ENCODE measurements around the gene LRRC10B. TPM values are rescaled to one million over a fixed set of nuclear protein-coding genes. Genes with fewer than 3 reads are reported as not detected.
A peak's percentile ranks its signal among the peaks of the same experiment; 100 is the strongest.

Gene LRRC10B
- total and polyA plus RNA-seq, 5 donors from 2014 or later: not detected

- no peak overlapping the region for H3K27ac ChIP-seq (ENCODE audit: insufficient read depth, low read length, poor library complexity, severe bottlenecking)
- H3K36me3 ChIP-seq (ENCODE audit: control insufficient read depth, insufficient read depth, low read length): no peaks in the 10 kb centered on the region
- no peaks in the 10 kb centered on the region for H3K9me3 ChIP-seq (ENCODE audit: control insufficient read depth in 2 of 2, low read length in 2 of 2)
- H3K4me1 ChIP-seq (ENCODE audit: control insufficient read depth, insufficient read depth, low read length, poor library complexity, severe bottlenecking): peaks cover 10% of the 10 kb centered on the region
- DNase-seq (no peak), ATAC-seq (ENCODE audit: low read depth in 2 of 2) (no peak)
- no peak overlapping the region for H3K27ac Mint-ChIP-seq
- H3K27me3 Mint-ChIP-seq: peaks cover 46% of the 10 kb centered on the region
- peaks cover 0 to 10% (median 1%) of the 10 kb centered on the region in 4 donors for H3K4me1 Mint-ChIP-seq
- H3K36me3 Mint-ChIP-seq: no peaks in the 10 kb centered on the region
- H3K4me3 ChIP-seq (ENCODE audit: low read depth, low read length): no peak overlapping the region
- no peak overlapping the region for H3K4me3 Mint-ChIP-seq
- peaks cover 0 to 2% (median 0%) of the 10 kb centered on the region in 7 donors for H3K9me3 Mint-ChIP-seq
- peaks cover 5% of the 10 kb centered on the region for H3K27me3 ChIP-seq (ENCODE audit: control insufficient read depth, insufficient read depth, low read length)
These were observed 3.4 kb upstream of the LRRC10B start for GRCh38 chr11:61505106-61505505.

DNA sequence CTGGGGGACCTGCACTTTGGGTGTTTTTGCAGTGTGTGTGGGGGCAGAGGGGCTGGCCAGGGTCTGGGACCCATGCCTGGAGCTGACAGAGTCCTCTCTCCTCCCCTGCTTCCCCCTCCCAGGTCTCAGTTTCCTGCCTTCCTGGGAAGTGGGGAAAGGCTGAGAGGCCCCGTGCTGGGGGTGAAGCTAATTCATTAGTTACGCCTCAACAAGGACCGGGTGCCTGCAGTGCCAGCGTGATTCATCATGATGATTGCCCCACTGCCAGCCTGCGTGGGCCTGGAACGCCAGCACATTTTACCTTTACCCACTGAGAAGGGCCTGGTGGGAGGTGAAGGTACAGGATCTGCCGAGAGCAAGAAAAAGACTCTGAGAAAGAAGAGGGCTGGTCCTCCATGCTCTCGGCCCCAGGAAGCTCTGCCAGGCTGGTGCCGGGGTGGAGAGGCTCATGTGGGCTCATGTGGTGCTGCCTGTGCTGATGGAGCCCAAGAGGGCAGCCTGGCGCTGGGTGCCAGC, 2.9 kb upstream of the LRRC10B start:
- no peaks in the 10 kb centered on the region for H3K36me3 Mint-ChIP-seq
- Histone ChIP-seq H3K4me3 (ENCODE audit: low read depth, low read length) (no peak overlapping the region), H3K36me3 (ENCODE audit: control insufficient read depth, insufficient read depth, low read length) (no peaks in the 10 kb centered on the region), H3K9me3 (ENCODE audit: control insufficient read depth in 2 of 2, low read length in 2 of 2) (no peaks in the 10 kb centered on the region), H3K27me3 (ENCODE audit: control insufficient read depth, insufficient read depth, low read length) (peaks cover 5% of the 10 kb centered on the region), H3K4me1 (ENCODE audit: control insufficient read depth, insufficient read depth, low read length, poor library complexity, severe bottlenecking) (peaks cover 10% of the 10 kb centered on the region), H3K27ac (ENCODE audit: insufficient read depth, low read length, poor library complexity, severe bottlenecking) (no peak overlapping the region)
- DNase-seq: no peak
- peaks cover 0 to 2% (median 0%) of the 10 kb centered on the region in 7 donors for H3K9me3 Mint-ChIP-seq
- H3K27ac Mint-ChIP-seq: no peak overlapping the region
- H3K4me3 Mint-ChIP-seq: no peak overlapping the region
- no peak for ATAC-seq (ENCODE audit: low read depth in 2 of 2)
- H3K4me1 Mint-ChIP-seq: peaks cover 0 to 10% (median 1%) of the 10 kb centered on the region in 4 donors
- peaks cover 46% of the 10 kb centered on the region for H3K27me3 Mint-ChIP-seq

GRCh38 chr11:61507012-61507768, 1.4 kb upstream of the LRRC10B start:
- ATAC-seq (ENCODE audit: low read depth in 2 of 2): no peak
- no peak overlapping the region for H3K4me3 Mint-ChIP-seq
- Histone ChIP-seq H3K27ac (ENCODE audit: insufficient read depth, low read length, poor library complexity, severe bottlenecking) (no peak overlapping the region), H3K4me3 (ENCODE audit: low read depth, low read length) (no peak overlapping the region), H3K27me3 (ENCODE audit: control insufficient read depth, insufficient read depth, low read length) (peaks cover 5% of the 10 kb centered on the region), H3K9me3 (ENCODE audit: control insufficient read depth in 2 of 2, low read length in 2 of 2) (no peaks in the 10 kb centered on the region), H3K4me1 (ENCODE audit: control insufficient read depth, insufficient read depth, low read length, poor library complexity, severe bottlenecking) (peaks cover 10% of the 10 kb centered on the region), H3K36me3 (ENCODE audit: control insufficient read depth, insufficient read depth, low read length) (no peaks in the 10 kb centered on the region)
- H3K4me1 Mint-ChIP-seq: peaks cover 0 to 14% (median 1%) of the 10 kb centered on the region in 4 donors
- no peak for DNase-seq
- H3K27me3 Mint-ChIP-seq: peaks cover 50% of the 10 kb centered on the region
- H3K27ac Mint-ChIP-seq: no peak overlapping the region
- peaks cover 0 to 2% (median 0%) of the 10 kb centered on the region in 7 donors for H3K9me3 Mint-ChIP-seq
- no peaks in the 10 kb centered on the region for H3K36me3 Mint-ChIP-seq

DNA sequence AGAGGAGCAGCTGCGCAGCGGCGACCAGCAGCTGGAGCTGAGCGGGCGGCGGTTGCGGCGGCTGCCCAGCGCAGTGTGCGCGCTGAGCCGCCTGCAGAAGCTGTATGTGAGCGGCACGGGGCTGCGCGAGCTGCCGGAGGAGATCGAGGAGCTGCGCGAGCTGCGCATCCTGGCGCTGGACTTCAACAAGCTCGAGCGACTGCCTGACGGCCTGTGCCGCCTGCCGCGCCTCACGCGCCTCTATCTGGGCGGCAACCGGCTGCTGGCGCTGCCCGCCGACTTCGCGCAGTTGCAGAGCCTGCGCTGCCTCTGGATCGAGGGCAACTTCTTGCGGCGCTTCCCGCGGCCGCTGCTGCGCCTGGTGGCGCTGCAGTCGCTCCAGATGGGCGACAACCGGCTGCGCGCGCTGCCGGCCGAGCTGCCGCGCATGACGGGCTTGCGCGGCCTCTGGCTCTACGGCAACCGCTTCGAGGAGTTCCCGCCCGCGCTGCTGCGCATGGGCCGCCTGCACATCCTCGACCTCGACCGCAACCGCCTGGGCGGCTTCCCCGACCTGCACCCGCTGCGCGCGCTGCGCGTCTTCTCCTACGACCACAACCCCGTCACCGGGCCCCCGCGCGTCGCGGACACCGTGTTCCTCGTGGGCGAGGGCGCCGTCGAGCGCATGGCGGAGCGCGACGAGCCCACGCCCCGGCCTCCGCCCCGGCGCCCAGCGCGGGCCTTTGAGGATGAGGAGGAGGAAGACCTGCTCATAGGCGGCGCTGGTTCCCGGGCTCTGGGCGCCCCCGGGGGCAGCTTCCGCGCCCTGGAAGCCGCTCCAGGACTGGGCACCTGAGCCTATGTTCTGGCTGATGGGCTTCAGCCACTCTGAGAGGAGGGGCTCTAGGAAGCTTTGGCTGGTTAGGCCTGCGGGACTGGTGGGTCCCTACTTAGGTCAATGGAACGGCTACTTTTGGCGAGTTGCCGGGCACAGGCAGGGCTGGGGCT, 787 bp downstream of the LRRC10B start:
- peak; percentile 61 for ATAC-seq (ENCODE audit: low read depth in 2 of 2)
- Mint-ChIP-seq H3K27me3 (peaks cover 55% of the 10 kb centered on the region), H3K4me1 (peaks cover 0 to 14% (median 1%) of the 10 kb centered on the region in 4 donors), H3K4me3 (peak overlapping the region in 2 of 4 donors; percentile 15 to 65), H3K36me3 (no peaks in the 10 kb centered on the region), H3K27ac (no peak overlapping the region), H3K9me3 (peaks cover 0 to 2% (median 0%) of the 10 kb centered on the region in 7 donors)
- Histone ChIP-seq H3K27me3 (ENCODE audit: control insufficient read depth, insufficient read depth, low read length) (peaks cover 5% of the 10 kb centered on the region), H3K9me3 (ENCODE audit: control insufficient read depth in 2 of 2, low read length in 2 of 2) (no peaks in the 10 kb centered on the region), H3K4me1 (ENCODE audit: control insufficient read depth, insufficient read depth, low read length, poor library complexity, severe bottlenecking) (peaks cover 10% of the 10 kb centered on the region), H3K27ac (ENCODE audit: insufficient read depth, low read length, poor library complexity, severe bottlenecking) (no peak overlapping the region), H3K4me3 (ENCODE audit: low read depth, low read length) (no peak overlapping the region), H3K36me3 (ENCODE audit: control insufficient read depth, insufficient read depth, low read length) (no peaks in the 10 kb centered on the region)
- DNase-seq: peak in 2 of 3 donors; percentile 22 to 87

GRCh38 chr11:61510166-61510919, 1.8 kb downstream of the LRRC10B start:
- H3K36me3 Mint-ChIP-seq: no peaks in the 10 kb centered on the region
- Histone ChIP-seq H3K4me1 (ENCODE audit: control insufficient read depth, insufficient read depth, low read length, poor library complexity, severe bottlenecking) (peaks cover 10% of the 10 kb centered on the region), H3K9me3 (ENCODE audit: control insufficient read depth in 2 of 2, low read length in 2 of 2) (no peaks in the 10 kb centered on the region), H3K4me3 (ENCODE audit: low read depth, low read length) (no peak overlapping the region), H3K27ac (ENCODE audit: insufficient read depth, low read length, poor library complexity, severe bottlenecking) (no peak overlapping the region), H3K27me3 (ENCODE audit: control insufficient read depth, insufficient read depth, low read length) (peaks cover 5% of the 10 kb centered on the region), H3K36me3 (ENCODE audit: control insufficient read depth, insufficient read depth, low read length) (no peaks in the 10 kb centered on the region)
- H3K4me1 Mint-ChIP-seq: peaks cover 0 to 14% (median 1%) of the 10 kb centered on the region in 4 donors
- H3K27ac Mint-ChIP-seq: no peak overlapping the region
- H3K4me3 Mint-ChIP-seq: no peak overlapping the region
- H3K9me3 Mint-ChIP-seq: peaks cover 0 to 2% (median 0%) of the 10 kb centered on the region in 7 donors
- peaks cover 52% of the 10 kb centered on the region for H3K27me3 Mint-ChIP-seq
- DNase-seq (no peak), ATAC-seq (ENCODE audit: low read depth in 2 of 2) (no peak)

- ATAC-seq (ENCODE audit: low read depth in 2 of 2) (no peak), DNase-seq (no peak)
- H3K27ac ChIP-seq (ENCODE audit: insufficient read depth, low read length, poor library complexity, severe bottlenecking): no peak overlapping the region
- peaks cover 5% of the 10 kb centered on the region for H3K27me3 ChIP-seq (ENCODE audit: control insufficient read depth, insufficient read depth, low read length)
- H3K9me3 ChIP-seq (ENCODE audit: control insufficient read depth in 2 of 2, low read length in 2 of 2): no peaks in the 10 kb centered on the region
- Mint-ChIP-seq H3K27ac (no peak overlapping the region), H3K9me3 (peaks cover 0 to 2% (median 0%) of the 10 kb centered on the region in 7 donors), H3K27me3 (peaks cover 57% of the 10 kb centered on the region), H3K36me3 (no peaks in the 10 kb centered on the region), H3K4me3 (peak overlapping the region in 1 of 4 donors; percentile 3), H3K4me1 (peaks cover 0 to 14% (median 1%) of the 10 kb centered on the region in 4 donors)
- H3K4me1 ChIP-seq (ENCODE audit: control insufficient read depth, insufficient read depth, low read length, poor library complexity, severe bottlenecking): peaks cover 10% of the 10 kb centered on the region
- H3K36me3 ChIP-seq (ENCODE audit: control insufficient read depth, insufficient read depth, low read length): no peaks in the 10 kb centered on the region
- no peak overlapping the region for H3K4me3 ChIP-seq (ENCODE audit: low read depth, low read length)
These were observed 2.4 kb downstream of the LRRC10B start for GRCh38 chr11:61510974-61511373.

DNA sequence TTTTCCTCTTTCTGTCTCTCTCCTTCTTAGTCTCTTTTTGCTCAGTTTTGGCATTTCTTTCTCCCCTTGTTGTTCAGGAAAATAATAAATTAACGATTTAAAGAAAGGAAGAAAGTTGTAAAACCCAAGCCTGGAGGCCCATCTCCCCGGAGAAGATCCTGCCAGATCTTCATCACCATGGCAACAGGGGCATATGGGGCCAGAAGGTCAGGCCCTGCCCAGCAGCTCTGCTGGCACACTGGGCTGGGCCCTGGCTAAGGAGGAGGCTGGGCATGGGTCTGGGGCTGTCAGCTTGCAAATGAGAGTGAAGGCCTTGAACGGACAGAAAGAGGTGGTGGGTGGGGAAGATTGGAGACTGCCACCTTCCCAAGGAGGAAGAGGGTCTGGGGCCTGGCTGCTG, 2.8 kb downstream of the LRRC10B start:
- Histone ChIP-seq H3K27me3 (ENCODE audit: control insufficient read depth, insufficient read depth, low read length) (peaks cover 5% of the 10 kb centered on the region), H3K4me3 (ENCODE audit: low read depth, low read length) (no peak overlapping the region), H3K36me3 (ENCODE audit: control insufficient read depth, insufficient read depth, low read length) (no peaks in the 10 kb centered on the region), H3K9me3 (ENCODE audit: control insufficient read depth in 2 of 2, low read length in 2 of 2) (no peaks in the 10 kb centered on the region), H3K27ac (ENCODE audit: insufficient read depth, low read length, poor library complexity, severe bottlenecking) (no peak overlapping the region), H3K4me1 (ENCODE audit: control insufficient read depth, insufficient read depth, low read length, poor library complexity, severe bottlenecking) (peaks cover 13% of the 10 kb centered on the region)
- DNase-seq (no peak), ATAC-seq (ENCODE audit: low read depth in 2 of 2) (no peak)
- peak overlapping the region in 1 of 4 donors; percentile 24 for H3K4me3 Mint-ChIP-seq
- H3K27me3 Mint-ChIP-seq: peaks cover 54% of the 10 kb centered on the region
- H3K36me3 Mint-ChIP-seq: no peaks in the 10 kb centered on the region
- peaks cover 0 to 2% (median 0%) of the 10 kb centered on the region in 7 donors for H3K9me3 Mint-ChIP-seq
- no peak overlapping the region for H3K27ac Mint-ChIP-seq
- H3K4me1 Mint-ChIP-seq: peaks cover 0 to 14% (median 1%) of the 10 kb centered on the region in 4 donors
